H1 (cell line): ENCODE measurements around the gene GPBP1. TPM values are rescaled to one million over a fixed set of nuclear protein-coding genes. Genes with fewer than 3 reads are reported as not detected.

ENCODE experiments used
- CTCF ChIA-PET: fragments of 300-600 bp; sonication (Branson Sonifier 250); formaldehyde crosslinking; loops from one replicate; lab custom pipeline; 2021; ENCODE audit not compliant: partially characterized antibody; lab: Charles Lee
- POLR2A ChIA-PET: fragments of 300-600 bp; sonication (Branson Sonifier 250); formaldehyde crosslinking; loops from one replicate; lab custom pipeline; 2021; ENCODE audit warnings: inconsistent platforms; ENCODE audit not compliant: partially characterized antibody; lab: Charles Lee
- DNase-seq, 2 experiments: peaks; one replicate each; pipeline versions ENCODE4 v3.0.0 to v3.0.0-alpha.2; 2010 to 2022; ENCODE audit warnings: low spot score in 2 of 2, low read depth in 1 of 2, mixed read lengths in 1 of 2
- FAIRE-seq: peaks from 2 replicates; lab custom pipeline; 2011; peaks lifted over from hg19 to GRCh38; lab: Jason Lieb, UNC
- H2AFZ ChIP-seq: 2 replicates; pipeline ENCODE4 v1.8.1; 2012; ENCODE audit warnings: low read length, inconsistent platforms
- H2AK5ac ChIP-seq: 2 replicates; pipeline ENCODE4 v1.6.1; 2013; ENCODE audit warnings: low read depth, low read length
- H2BK120ac ChIP-seq: replicated peaks from 2 replicates; pipeline ENCODE3; 2013; ENCODE audit warnings: low read depth, low read length, inconsistent platforms
- H2BK12ac ChIP-seq: 2 replicates; pipeline ENCODE4 v1.6.1; 2013; ENCODE audit warnings: low read depth, low read length
- H2BK15ac ChIP-seq: 2 replicates; pipeline ENCODE4 v1.6.1; 2013; ENCODE audit warnings: low read length
- H2BK20ac ChIP-seq: 2 replicates; pipeline ENCODE4 v1.6.1; 2013; ENCODE audit warnings: low read length
- H2BK5ac ChIP-seq: 2 replicates; pipeline ENCODE4 v1.6.1; 2013; ENCODE audit warnings: low read depth, low read length
- H3K14ac ChIP-seq: 2 replicates; pipeline ENCODE4 v1.6.1; 2013; ENCODE audit warnings: inconsistent platforms; ENCODE audit not compliant: insufficient read length
- H3K18ac ChIP-seq: 2 replicates; pipeline ENCODE4 v1.6.1; 2013; ENCODE audit warnings: low read length; ENCODE audit errors: extremely low read depth
- H3K23ac ChIP-seq: 2 replicates; pipeline ENCODE4 v1.6.1; 2013; ENCODE audit warnings: inconsistent platforms; ENCODE audit not compliant: insufficient read length
- H3K23me2 ChIP-seq: 2 replicates; pipeline ENCODE4 v1.6.1; 2013; ENCODE audit warnings: low read depth, low read length
- H3K27ac ChIP-seq: 2 replicates; pipeline ENCODE4 v1.6.1; 2011; ENCODE audit warnings: low read depth, low read length, inconsistent platforms
- H3K27me3 ChIP-seq, 4 experiments: replicated peaks in 1 of 4; 1 replicate in 1 of 4; 2 replicates in 3 of 4; pipeline versions ENCODE4 v1.6.1 to v1.8.1; 2011 to 2013; ENCODE audit warnings: low read length in 3 of 4, mild to moderate bottlenecking in 3 of 4, inconsistent platforms in 2 of 4, mixed read lengths in 2 of 4, moderate library complexity in 1 of 4; ENCODE audit not compliant: control insufficient read depth in 3 of 4, insufficient read depth in 3 of 4; ENCODE audit errors: extremely low read depth in 1 of 4
- H3K36me3 ChIP-seq, 4 experiments: 2 replicates each; pipeline versions ENCODE4 v1.6.1 to v1.8.1; 2011 to 2013; ENCODE audit warnings: mild to moderate bottlenecking in 4 of 4, low read length in 3 of 4, moderate library complexity in 2 of 4, control low read depth in 1 of 4, inconsistent platforms in 1 of 4; ENCODE audit not compliant: insufficient read depth in 4 of 4, control insufficient read depth in 2 of 4
- H3K4ac ChIP-seq: replicated peaks from 2 replicates; pipeline ENCODE3; 2013; ENCODE audit warnings: low read length, low read depth, mixed read lengths, inconsistent platforms; ENCODE audit not compliant: insufficient read length
- H3K4me1 ChIP-seq, 4 experiments: replicated peaks in 1 of 4; 1 replicate in 1 of 4; 2 replicates in 3 of 4; pipeline versions ENCODE4 v1.6.1 to v1.8.1; 2011 to 2013; ENCODE audit warnings: low read length in 3 of 4, inconsistent platforms in 2 of 4, mixed read lengths in 1 of 4; ENCODE audit not compliant: insufficient read depth in 4 of 4, control insufficient read depth in 3 of 4
- H3K4me2 ChIP-seq, 2 experiments: 2 replicates each; pipeline versions ENCODE4 v1.6.1 to v1.8.1; 2011 to 2013; ENCODE audit warnings: low read depth in 2 of 2, low read length in 2 of 2, control low read depth in 1 of 2, inconsistent platforms in 1 of 2, mild to moderate bottlenecking in 1 of 2; ENCODE audit not compliant: insufficient read depth in 1 of 2
- H3K4me3 ChIP-seq, 4 experiments: fragments of 200-600, 300-600 bp in 1 of 4; sonication (generic), shearing (Covaris generic), sonication (Bioruptor Twin) in 1 of 4; 2 replicates each; pipeline versions ENCODE4 v1.5.1 to v1.8.1; 2011 to 2016; ENCODE audit warnings: low read length in 4 of 4, low read depth in 3 of 4, control low read depth in 2 of 4, inconsistent platforms in 2 of 4, mild to moderate bottlenecking in 2 of 4, mixed read lengths in 1 of 4, moderate library complexity in 1 of 4; ENCODE audit not compliant: insufficient read depth in 2 of 4; ENCODE audit errors: extremely low read depth in 1 of 4
- H3K56ac ChIP-seq: replicated peaks from 2 replicates; pipeline ENCODE3; 2013; ENCODE audit warnings: low read depth, mild to moderate bottlenecking, mixed read lengths, low read length, inconsistent platforms; ENCODE audit not compliant: insufficient read length
- H3K79me1 ChIP-seq: 2 replicates; pipeline ENCODE4 v1.6.1; 2013; ENCODE audit warnings: low read depth, low read length, control low read depth
- H3K79me2 ChIP-seq, 2 experiments: 2 replicates each; pipeline versions ENCODE4 v1.6.1 to v1.8.1; 2012 to 2013; ENCODE audit warnings: low read length in 2 of 2, mild to moderate bottlenecking in 2 of 2, inconsistent platforms in 1 of 2; ENCODE audit not compliant: insufficient read depth in 2 of 2, control insufficient read depth in 1 of 2
- H3K9ac ChIP-seq, 4 experiments: replicated peaks in 1 of 4; 1 replicate in 1 of 4; 2 replicates in 3 of 4; pipeline versions ENCODE4 v1.6.1 to v1.8.1; 2011 to 2013; ENCODE audit warnings: low read depth in 3 of 4, low read length in 3 of 4, control low read depth in 2 of 4, mild to moderate bottlenecking in 2 of 4, moderate library complexity in 2 of 4, inconsistent platforms in 1 of 4; ENCODE audit errors: extremely low read depth in 1 of 4
- H3K9me3 ChIP-seq, 2 experiments: 2 replicates each; pipeline versions ENCODE4 v1.6.1 to v1.8.1; 2012 to 2013; ENCODE audit warnings: mild to moderate bottlenecking in 2 of 2, moderate library complexity in 2 of 2, control low read depth in 1 of 2, inconsistent platforms in 1 of 2, low read depth in 1 of 2, low read length in 1 of 2, mixed read lengths in 1 of 2; ENCODE audit not compliant: insufficient read depth in 2 of 2
- H4K20me1 ChIP-seq, 2 experiments: replicated peaks in 1 of 2; 2 replicates each; pipeline versions ENCODE3 to v1.8.1; 2011 to 2013; ENCODE audit warnings: inconsistent platforms in 2 of 2, low read length in 2 of 2, mild to moderate bottlenecking in 1 of 2; ENCODE audit not compliant: insufficient read depth in 2 of 2, control insufficient read depth in 1 of 2
- H4K5ac ChIP-seq: 2 replicates; pipeline ENCODE4 v1.6.1; 2013; ENCODE audit warnings: low read length, low read depth, mixed read lengths, inconsistent platforms; ENCODE audit not compliant: insufficient read length
- H4K8ac ChIP-seq: 2 replicates; pipeline ENCODE4 v1.8.0; 2013; ENCODE audit warnings: mild to moderate bottlenecking, moderate library complexity, low read length, inconsistent platforms; ENCODE audit not compliant: insufficient read depth; ENCODE audit errors: extremely low read depth
- H4K91ac ChIP-seq: replicated peaks from 2 replicates; pipeline ENCODE3; 2013; ENCODE audit warnings: low read length, mixed read lengths, inconsistent platforms; ENCODE audit not compliant: insufficient read length
- CBX5 ChIP-seq: fragments of 300-800, 300-1000 bp; sonication (generic); IDR thresholded peaks from 2 replicates; pipeline ENCODE4 v1.7.1; 2016; ENCODE audit warnings: antibody characterized with exemption, low read length, low read depth
- JUND ChIP-seq: IDR thresholded peaks from 2 replicates; pipeline ENCODE4 v1.6.1; 2011; ENCODE audit warnings: mild to moderate bottlenecking, improper control_type of control experiment, low read length
- POLR2A ChIP-seq, 2 experiments: IDR thresholded peaks; 1 replicate in 1 of 2; 2 replicates in 1 of 2; pipeline ENCODE4 v1.6.1; 2011; ENCODE audit warnings: low read depth in 2 of 2, low read length in 2 of 2, mild to moderate bottlenecking in 2 of 2; ENCODE audit errors: control extremely low read depth in 1 of 2
- RAD21 ChIP-seq, 2 experiments: IDR thresholded peaks in 1 of 2; conservative IDR thresholded peaks in 1 of 2; 2 replicates each; pipeline ENCODE4 v1.6.1; 2011; ENCODE audit warnings: low read depth in 2 of 2, low read length in 2 of 2, improper control_type of control experiment in 1 of 2, inconsistent platforms in 1 of 2, mild to moderate bottlenecking in 1 of 2, moderate library complexity in 1 of 2
- SP4 ChIP-seq: IDR thresholded peaks from 2 replicates; pipeline ENCODE4 v1.6.1; 2012; ENCODE audit warnings: low read length, inconsistent platforms
- whole genome bisulfite sequencing, 2 experiments: shearing (Covaris generic) in 1 of 2; methylation state at CpG; one replicate each; pipeline versions ENCODE4 v1.1.6 to v1.1.7; 2013 to 2015; ENCODE audit warnings: low lambda C conversion rate in 2 of 2, mixed read lengths in 2 of 2, inconsistent platforms in 1 of 2, low coverage in 1 of 2, missing lambda C conversion rate in 1 of 2; ENCODE audit not compliant: insufficient replicate concordance in 2 of 2, insufficient coverage in 1 of 2, insufficient read length in 1 of 2; ENCODE audit errors: extremely low coverage in 1 of 2, missing lambda C conversion rate in 1 of 2; 5-methylcytosine and 5-hydroxymethylcytosine counted together
- polyA plus RNA-seq, 7 experiments: library from polyadenylated mRNA; depleted of rRNA in 3 of 7; stranded (reverse) in 5 of 7; unstranded in 2 of 7; fragments of >200 nt in 5 of 7; fragments of 200-250 nt in 2 of 7; gene quantifications; 1 replicate in 5 of 7; 2 replicates in 1 of 7; 4 replicates in 1 of 7; pipeline versions ENCODE4 v1.2.1 to v1.2.3, GENCODE V29; 2011 to 2013; ENCODE audit warnings: missing spikeins in 2 of 7, mixed read lengths in 2 of 7
- total RNA-seq: library from RNA; stranded (reverse); fragmentation: NEBNext Ultra II Directional; extraction: Animal tissue kit (Norgen Biotek cat#: 25700); gene quantifications from 2 replicates; pipeline ENCODE4 v1.2.1, GENCODE V29; 2021

GPBP1 gene
- total and polyA plus RNA-seq, 2 of the 8 experiments (the other 6 are each of a cell fraction or from before 2014, with no cell fraction given), result 29.2 to 108 TPM

DNA sequence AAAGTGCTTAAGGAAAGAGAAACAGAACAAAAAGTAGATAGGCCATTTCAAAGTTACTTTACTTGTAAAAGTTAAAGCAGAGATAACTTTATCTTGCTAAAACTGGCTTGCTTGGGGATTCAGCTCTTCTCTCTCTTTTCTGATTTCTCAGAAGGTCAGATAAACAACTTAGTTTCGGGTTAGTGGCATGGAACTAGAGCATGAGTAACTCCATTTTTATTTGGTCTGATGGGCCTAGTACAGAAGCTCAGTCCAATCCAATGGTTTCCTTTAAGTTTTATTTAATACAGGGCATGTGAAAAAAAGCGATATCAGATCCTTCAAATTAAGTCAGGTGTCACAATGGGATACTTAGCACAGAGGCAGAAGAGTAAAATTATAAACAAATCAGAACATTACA is 18.8 kb upstream of the GPBP1 start:
- no peak overlapping the region for H2AFZ ChIP-seq
- no peaks in the 10 kb centered on the region for H3K79me2 ChIP-seq
- POLR2A ChIA-PET, result no interaction called here
- no peak for TF ChIP-seq CBX5
- no peak for TF ChIP-seq RAD21 (IDR thresholded peaks at IDR 0.05 in 1 of 2, conservative IDR thresholded peaks at IDR 0.05 in 1 of 2; ENCODE audit: low read depth in 2 of 2, low read length in 2 of 2)
- TF ChIP-seq POLR2A (IDR thresholded peaks at IDR 0.05; ENCODE audit: control extremely low read depth in 1 of 2, low read depth in 2 of 2, low read length in 2 of 2), result no peak
- TF ChIP-seq JUND, result no peak
- no peak for TF ChIP-seq SP4
- H4K91ac ChIP-seq, result no peak overlapping the region
- H2BK15ac ChIP-seq, result no peak overlapping the region
- H3K14ac ChIP-seq, result no peak overlapping the region
- no peak overlapping the region for H3K4me3 ChIP-seq
- no peaks in the 10 kb centered on the region for H3K36me3 ChIP-seq
- no peak overlapping the region for H3K27ac ChIP-seq
- no peaks in the 10 kb centered on the region for H3K23me2 ChIP-seq
- no peak overlapping the region for H2AK5ac ChIP-seq
- WGBS, 2 experiments, result 70% methylated on average over 2 of the region's 2 CpGs; no CpG with 5 or more reads in 1 of the 2 experiments
- CTCF ChIA-PET, result interaction anchor here (1.1 to 1.3 kb wide), 2 partner anchors 10 to 17 kb away, joined by 3 to 4 read pairs; no protein-coding TSS in a partner anchor
- no peak overlapping the region for H3K9ac ChIP-seq
- no peaks in the 10 kb centered on the region for H3K27me3 ChIP-seq
- H3K79me1 ChIP-seq, result no peaks in the 10 kb centered on the region
- FAIRE-seq, result no peak
- no peak overlapping the region for H4K5ac ChIP-seq
- H3K4ac ChIP-seq, result no peak overlapping the region
- H3K4me1 ChIP-seq, result peaks cover 0 to 3% (median 1%) of the 10 kb centered on the region in 4 experiments; a peak in 2 of 7 replicates
- no peak overlapping the region for H2BK12ac ChIP-seq
- no peak overlapping the region for H4K8ac ChIP-seq
- no peak overlapping the region for H2BK5ac ChIP-seq
- H2BK20ac ChIP-seq, result no peak overlapping the region
- H3K23ac ChIP-seq, result no peak overlapping the region
- H3K4me2 ChIP-seq, result no peak overlapping the region
- no peak overlapping the region for H3K18ac ChIP-seq
- no peaks in the 10 kb centered on the region for H4K20me1 ChIP-seq
- H2BK120ac ChIP-seq, result no peak overlapping the region
- H3K56ac ChIP-seq, result no peak overlapping the region
- no peak for DNase-seq
- H3K9me3 ChIP-seq, result no peaks in the 10 kb centered on the region
